GM19023 (cell line): ENCODE results near the gene TNFSF12.
"Not testable (repeated sequence)": the region's sequence is repeated elsewhere in the genome, so short reads cannot be mapped to it uniquely, and the experiment has no call there.

Experiments
- ATAC-seq: cut with Tn5 transposase; IDR thresholded peaks from one replicate; pipeline ENCODE4 v1.9.1; 2021; ENCODE audit warnings: mild to moderate bottlenecking, moderate library complexity; ENCODE audit not compliant: unreplicated experiment

The TNFSF12 gene

GRCh38 chr17:7583253-7584109, 34.6 kb downstream of the TNFSF12 start, which contains the start of gene MPDU1:
Gene MPDU1 (plus strand): TSS chr17:7583852. CDS start chr17:7583863, 11 bp downstream.
- peak; percentile 78 for ATAC-seq

DNA sequence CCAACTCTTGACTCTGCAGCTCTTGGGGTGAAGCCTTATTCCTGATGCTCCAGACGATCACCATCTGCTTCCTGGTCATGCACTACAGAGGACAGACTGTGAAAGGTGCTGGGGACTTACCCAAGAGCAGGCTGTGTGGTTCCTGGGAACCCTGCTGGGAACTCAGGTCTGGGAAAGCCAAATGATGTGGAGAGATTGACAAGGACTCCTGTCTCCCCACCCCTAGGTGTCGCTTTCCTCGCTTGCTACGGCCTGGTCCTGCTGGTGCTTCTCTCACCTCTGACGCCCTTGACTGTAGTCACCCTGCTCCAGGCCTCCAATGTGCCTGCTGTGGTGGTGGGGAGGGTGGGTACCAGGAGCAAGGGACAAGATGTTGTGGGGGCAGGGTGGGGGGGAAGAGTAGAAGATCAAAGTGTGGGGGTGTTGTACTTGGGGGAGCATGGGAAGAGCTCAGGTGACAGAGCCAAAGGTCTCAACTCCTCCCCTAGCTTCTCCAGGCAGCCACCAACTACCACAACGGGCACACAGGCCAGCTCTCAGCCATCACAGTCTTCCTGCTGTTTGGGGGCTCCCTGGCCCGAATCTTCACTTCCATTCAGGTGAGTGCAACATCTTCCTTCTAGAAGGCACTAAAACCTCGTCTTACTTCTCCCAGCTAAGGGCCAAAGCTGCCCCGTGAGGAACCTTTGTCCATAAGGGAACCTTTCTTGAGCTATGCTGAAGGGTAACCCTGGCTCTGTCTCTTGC, 38.0 kb downstream of the TNFSF12 start:
- no peak for ATAC-seq

DNA sequence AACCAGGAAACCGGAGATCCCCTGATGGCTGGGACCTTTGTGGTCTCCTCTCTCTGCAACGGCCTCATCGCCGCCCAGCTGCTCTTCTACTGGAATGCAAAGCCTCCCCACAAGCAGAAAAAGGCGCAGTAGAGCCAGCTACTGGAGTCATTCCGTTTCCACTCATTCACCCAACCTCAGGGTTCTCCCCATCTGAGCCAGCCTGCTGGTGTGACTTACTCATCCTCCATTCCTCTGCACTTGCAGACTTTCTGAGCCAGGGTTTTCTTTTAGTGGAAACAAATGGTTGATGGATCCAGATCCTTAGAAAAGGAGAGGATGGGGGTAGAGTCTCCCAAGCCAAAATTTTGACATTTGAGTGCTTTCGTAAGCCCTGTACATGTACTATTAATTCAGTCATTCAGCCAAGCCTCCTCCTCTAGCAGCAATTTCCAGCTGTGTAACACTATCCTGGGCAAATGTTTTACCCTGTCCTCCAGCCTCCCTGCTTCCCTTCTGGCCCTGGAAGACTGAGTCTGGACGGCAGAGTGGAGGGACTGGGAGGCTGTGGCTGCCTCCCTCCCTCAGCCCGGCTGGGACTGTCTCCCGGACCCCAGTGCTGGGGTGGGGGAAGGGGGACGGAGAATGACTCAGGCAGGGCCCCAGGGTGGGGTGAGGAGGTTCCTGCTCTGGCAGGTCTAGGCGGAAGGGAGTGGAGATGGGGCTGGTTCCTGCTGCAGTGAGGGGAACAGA, 38.7 kb downstream of the TNFSF12 start:
- ATAC-seq: no peak

DNA sequence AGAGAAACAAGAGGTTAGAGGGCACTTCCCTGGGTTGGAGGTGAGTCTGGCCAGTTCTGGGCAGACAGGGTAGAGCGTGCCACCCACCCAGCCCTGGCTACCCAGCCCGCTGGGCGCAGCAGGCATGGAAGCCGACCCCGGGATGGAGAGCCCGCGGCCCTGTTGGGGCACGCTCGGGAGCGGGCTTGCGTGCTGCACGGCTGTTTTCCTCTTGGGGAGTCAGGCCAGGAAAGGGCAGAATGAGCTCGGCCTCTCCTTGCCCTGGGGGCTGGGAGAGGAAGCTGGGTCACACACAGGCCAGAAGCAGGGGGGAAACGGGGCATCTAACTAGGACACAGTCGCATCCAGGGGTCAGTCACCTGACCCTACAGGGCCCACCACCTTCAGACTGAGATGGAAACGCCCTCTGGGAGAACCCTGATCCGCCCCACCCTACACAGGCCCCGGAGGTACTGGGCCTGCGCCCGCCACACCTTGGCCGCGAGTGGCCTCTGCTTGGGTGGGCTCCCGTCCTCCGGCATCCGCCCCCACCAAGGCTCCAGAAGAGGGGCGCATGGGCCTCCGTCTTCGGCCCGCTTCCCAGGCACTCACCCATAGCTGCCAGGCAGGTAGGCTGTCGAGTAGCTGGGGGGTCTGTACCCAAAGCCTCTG, 39.8 kb downstream of the TNFSF12 start:
- ATAC-seq: no peak

GRCh38 chr17:7589204-7589868, 40.5 kb downstream of the TNFSF12 start:
- ATAC-seq: peak; percentile 50

DNA sequence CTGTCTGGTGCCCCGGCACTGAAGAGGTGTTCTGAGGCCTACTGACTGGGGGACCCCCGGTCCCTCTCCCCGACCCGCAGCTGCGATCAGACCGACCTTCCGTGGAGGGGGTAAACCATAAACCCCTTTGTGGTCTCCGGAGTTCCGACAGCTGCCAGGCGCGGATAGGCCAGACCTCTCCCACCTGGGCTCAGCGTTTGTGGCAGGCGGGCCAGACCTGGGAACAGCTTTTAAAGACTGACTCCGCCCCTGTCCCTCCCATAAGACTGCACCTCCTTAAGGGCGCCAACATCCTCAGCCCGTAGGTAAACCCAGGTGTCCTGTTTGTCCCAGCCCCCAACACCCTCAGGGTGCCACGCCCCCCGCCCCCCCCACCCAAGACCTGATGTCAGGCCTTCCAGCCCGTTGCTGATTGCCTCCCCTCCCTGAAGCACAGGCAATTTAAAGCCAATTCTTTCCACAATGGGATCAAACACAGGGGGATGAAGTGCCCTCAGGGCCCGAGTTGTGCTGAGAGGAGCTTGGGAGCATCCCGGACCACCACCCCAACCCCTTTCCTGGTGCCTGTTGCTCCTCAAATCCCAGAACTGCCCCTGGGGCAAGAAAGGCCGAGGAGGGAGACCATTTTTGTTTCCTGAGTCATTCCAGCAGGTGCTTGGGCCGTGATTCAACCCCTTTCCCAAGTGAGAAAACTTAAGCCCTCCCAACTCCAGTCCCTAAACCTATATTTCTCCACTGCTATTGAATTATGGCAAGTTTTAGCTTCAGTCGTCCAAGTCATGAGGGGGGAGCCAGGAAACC, 41.2 kb downstream of the TNFSF12 start, which contains the start of gene SOX15:
TSS of gene SOX15 (minus strand) at position 204 of the 801 bp plus-strand sequence. CDS start 418 bp downstream, outside the sequence.
- ATAC-seq: no peak

DNA sequence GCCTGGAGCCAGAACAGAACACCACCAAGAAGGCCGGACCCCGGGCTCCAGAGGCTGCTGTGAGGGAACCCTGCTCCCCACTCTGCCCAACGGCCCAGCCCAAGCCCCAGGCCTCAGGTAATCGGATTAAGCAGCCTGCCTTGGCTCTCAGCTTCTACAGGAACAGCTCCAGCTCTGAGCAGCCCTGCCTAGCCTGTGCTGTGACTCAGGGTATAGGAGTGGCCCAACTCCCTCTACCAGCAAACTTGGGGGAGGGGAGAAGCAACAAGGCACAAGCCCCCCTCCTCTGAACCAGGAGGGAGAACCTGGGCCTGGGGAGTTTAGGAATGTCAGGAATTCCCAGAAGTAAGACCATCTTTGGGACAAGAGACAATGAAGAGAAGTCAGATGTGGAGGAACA, 41.9 kb downstream of the TNFSF12 start:
- ATAC-seq: no peak

GRCh38 chr17:7591596-7591995, 42.7 kb downstream of the TNFSF12 start:
- ATAC-seq: no peak

GRCh38 chr17:7592422-7593021, 43.7 kb downstream of the TNFSF12 start:
- ATAC-seq: no peak

DNA sequence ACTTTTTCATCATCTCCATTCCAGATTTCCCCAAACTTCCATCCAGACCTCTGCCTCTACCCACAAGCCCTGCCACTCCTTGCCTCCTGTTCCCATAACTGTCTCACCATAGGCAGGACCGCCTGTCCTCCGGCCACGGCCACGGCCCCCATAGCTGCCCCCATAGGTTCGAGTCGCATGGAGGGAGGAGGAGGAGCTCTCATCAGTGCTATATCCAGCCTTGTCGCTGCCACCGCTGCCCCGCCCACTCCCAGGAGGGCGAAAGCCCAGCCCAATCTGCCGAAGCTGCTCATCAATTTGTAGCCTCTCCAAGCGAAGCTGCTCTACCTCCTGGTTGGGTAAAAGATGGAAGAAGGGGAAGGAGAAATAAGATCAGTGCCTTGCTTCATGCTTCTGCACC, 44.4 kb downstream of the TNFSF12 start:
- ATAC-seq: no peak

DNA sequence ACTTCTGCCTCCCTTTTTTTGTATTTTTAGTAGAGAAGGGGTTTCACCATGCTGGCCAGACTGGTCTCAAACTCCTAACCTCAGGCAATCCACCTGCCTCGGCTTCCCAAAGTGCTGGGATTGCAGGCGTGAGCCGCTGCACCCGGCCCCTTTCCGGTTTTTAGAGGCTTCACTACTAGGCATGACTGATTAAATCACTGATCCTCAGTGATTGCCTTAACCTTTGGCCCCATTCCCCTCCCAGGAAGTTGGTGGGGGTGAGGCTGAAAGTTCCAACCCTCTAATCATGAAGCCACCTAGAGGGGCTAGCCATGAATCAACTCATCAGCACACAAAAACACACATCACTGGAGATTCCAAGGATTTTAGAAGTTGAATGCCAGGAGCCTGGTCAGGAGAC, 48.7 kb downstream of the TNFSF12 start:
- not testable (repeated sequence) for ATAC-seq

GRCh38 chr17:7606280-7606679, 57.4 kb downstream of the TNFSF12 start:
- ATAC-seq: no peak
